IMR-90 (cell line): Measurements from ENCODE around the gene MICAL2. TPM values are rescaled to one million over a fixed set of nuclear protein-coding genes. Genes with fewer than 3 reads are reported as not detected.

Source experiments
- ATAC-seq: fragments of 200-7000 bp; cut with Tn5 transposase; 2 replicates; pipeline ENCODE4 v1.9.1; 2020; ENCODE audit warnings: low read depth, mild to moderate bottlenecking, moderate library complexity
- BruUV-seq: library from RNA; stranded (reverse); fragments of 400-500 nt; replicated peaks from 2 replicates; lab custom pipeline; 2021; lab: Mats Ljungman, UMichigan
- CTCF ChIA-PET: fragments of 300-600 bp; formaldehyde crosslinking; extraction: SDS; loops from one replicate; lab custom pipeline; 2021; ENCODE audit warnings: antibody characterized with exemption; lab: Yijun Ruan, JAX
- POLR2A ChIA-PET: fragments of 300-600 bp; sonication (Branson Sonifier 250); formaldehyde crosslinking; loops from one replicate; lab custom pipeline; 2022; ENCODE audit warnings: antibody characterized with exemption; ENCODE audit not compliant: unreplicated experiment; lab: Charles Lee
- DNase-seq: peaks from one replicate; pipeline ENCODE4 v3.0.0; 2013
- H2AFZ ChIP-seq: replicated peaks from 2 replicates; pipeline ENCODE3; 2013; ENCODE audit warnings: low read length, mild to moderate bottlenecking; ENCODE audit not compliant: poor library complexity
- H2AK5ac ChIP-seq: 2 replicates; pipeline ENCODE4 v1.6.1; 2013; ENCODE audit warnings: low read depth, low read length, inconsistent platforms
- H2AK9ac ChIP-seq: replicated peaks from 2 replicates; pipeline ENCODE3; 2013; ENCODE audit warnings: mild to moderate bottlenecking, low read depth, low read length, moderate library complexity; ENCODE audit not compliant: poor library complexity
- H2BK120ac ChIP-seq: 2 replicates; pipeline ENCODE4 v1.6.1; 2013; ENCODE audit warnings: low read depth, low read length, inconsistent platforms
- H2BK15ac ChIP-seq: 3 replicates; pipeline ENCODE4 v1.6.1; 2013; ENCODE audit warnings: low read depth, low read length, inconsistent platforms
- H2BK20ac ChIP-seq: 2 replicates; pipeline ENCODE4 v1.6.1; 2013; ENCODE audit warnings: low read depth, mild to moderate bottlenecking, inconsistent platforms, low read length, moderate library complexity
- H2BK5ac ChIP-seq: 2 replicates; pipeline ENCODE4 v1.6.1; 2013; ENCODE audit warnings: mild to moderate bottlenecking, low read depth, low read length, inconsistent platforms; ENCODE audit not compliant: poor library complexity, severe bottlenecking
- H3K14ac ChIP-seq: replicated peaks from 2 replicates; pipeline ENCODE4 v1.6.1; 2013; ENCODE audit warnings: low read depth, low read length, inconsistent platforms
- H3K18ac ChIP-seq: 2 replicates; pipeline ENCODE4 v1.6.1; 2013; ENCODE audit warnings: low read depth, low read length, control low read depth
- H3K23ac ChIP-seq: 2 replicates; pipeline ENCODE4 v1.6.1; 2013; ENCODE audit warnings: low read depth, low read length, inconsistent platforms
- H3K27ac ChIP-seq: 2 replicates; pipeline ENCODE4 v1.5.1; 2013; ENCODE audit warnings: mild to moderate bottlenecking, control low read depth, low read length; ENCODE audit not compliant: insufficient read depth
- H3K27me3 ChIP-seq: 2 replicates; pipeline ENCODE4 v1.6.1; 2013; ENCODE audit warnings: low read length; ENCODE audit not compliant: control insufficient read depth, insufficient read depth
- H3K36me3 ChIP-seq: 2 replicates; pipeline ENCODE4 v1.6.1; 2013; ENCODE audit warnings: low read length, mixed read lengths; ENCODE audit not compliant: control insufficient read depth, insufficient read depth
- H3K4ac ChIP-seq: 2 replicates; pipeline ENCODE4 v1.6.1; 2013; ENCODE audit warnings: low read depth, low read length, inconsistent platforms
- H3K4me1 ChIP-seq: 2 replicates; pipeline ENCODE4 v1.6.1; 2013; ENCODE audit warnings: low read length, mixed read lengths; ENCODE audit not compliant: control insufficient read depth, insufficient read depth
- H3K4me2 ChIP-seq: 2 replicates; pipeline ENCODE4 v1.6.1; 2013; ENCODE audit warnings: low read depth, mild to moderate bottlenecking, control low read depth, low read length, moderate library complexity
- H3K4me3 ChIP-seq: 2 replicates; pipeline ENCODE4 v1.5.1; 2013; ENCODE audit warnings: low read depth, mild to moderate bottlenecking, control low read depth, low read length, moderate library complexity; ENCODE audit not compliant: insufficient read depth
- H3K56ac ChIP-seq: 2 replicates; pipeline ENCODE4 v1.6.1; 2013; ENCODE audit warnings: low read length, inconsistent platforms; ENCODE audit not compliant: insufficient read depth; ENCODE audit errors: extremely low read depth
- H3K79me1 ChIP-seq, 2 experiments: 2 replicates each; pipeline ENCODE4 v1.6.1; 2013; ENCODE audit warnings: low read length in 2 of 2, inconsistent platforms in 1 of 2, low read depth in 1 of 2
- H3K9ac ChIP-seq: 2 replicates; pipeline ENCODE4 v1.6.1; 2013; ENCODE audit warnings: low read depth, low read length, control low read depth
- H3K9me1 ChIP-seq: 2 replicates; pipeline ENCODE4 v1.6.1; 2013; ENCODE audit warnings: low read length, inconsistent platforms; ENCODE audit not compliant: insufficient read depth
- H3K9me3 ChIP-seq: 2 replicates; pipeline ENCODE4 v1.6.1; 2013; ENCODE audit warnings: low read length; ENCODE audit not compliant: control insufficient read depth, insufficient read depth
- H4K20me1 ChIP-seq: 2 replicates; pipeline ENCODE4 v1.6.1; 2013; ENCODE audit warnings: low read length, inconsistent platforms; ENCODE audit not compliant: insufficient read depth
- H4K5ac ChIP-seq: 2 replicates; pipeline ENCODE4 v1.6.1; 2013; ENCODE audit warnings: mild to moderate bottlenecking, low read depth, low read length, control low read depth
- H4K8ac ChIP-seq, 2 experiments: 2 replicates each; pipeline ENCODE4 v1.6.1; 2013; ENCODE audit warnings: low read depth in 2 of 2, low read length in 2 of 2, control low read depth in 1 of 2, inconsistent platforms in 1 of 2
- H4K91ac ChIP-seq: 2 replicates; pipeline ENCODE4 v1.6.1; 2013; ENCODE audit warnings: low read depth, low read length, inconsistent platforms; ENCODE audit not compliant: insufficient read depth
- BHLHE40 ChIP-seq: fragments of 150-350 bp; IDR thresholded peaks from 2 replicates; pipeline ENCODE4 v1.6.1; 2016; ENCODE audit warnings: mild to moderate bottlenecking, low read depth, low read length
- CEBPB ChIP-seq: IDR thresholded peaks from 2 replicates; pipeline ENCODE4 v1.6.1; 2012; ENCODE audit warnings: low read depth, low read length, improper control_type of control experiment
- CHD1 ChIP-seq: IDR thresholded peaks from 2 replicates; pipeline ENCODE4 v1.6.1; 2012; ENCODE audit warnings: low read depth, low read length, improper control_type of control experiment
- CTCF ChIP-seq: conservative IDR thresholded peaks from 2 replicates; pipeline ENCODE4 v1.5.1; 2012; ENCODE audit warnings: mild to moderate bottlenecking, low read depth, low read length, improper control_type of control experiment
- FOS ChIP-seq: fragments of 150-350 bp; IDR thresholded peaks from 2 replicates; pipeline ENCODE4 v1.6.1; 2016; ENCODE audit warnings: low read depth, low read length
- NFE2L2 ChIP-seq: fragments of 150-350 bp; IDR thresholded peaks from 2 replicates; pipeline ENCODE4 v1.6.1; 2016; ENCODE audit warnings: low read depth, mild to moderate bottlenecking, low read length
- POLR2A ChIP-seq: IDR thresholded peaks from 2 replicates; pipeline ENCODE4 v1.6.1; 2012; ENCODE audit warnings: mild to moderate bottlenecking, low read depth, low read length
- RCOR1 ChIP-seq: IDR thresholded peaks from 2 replicates; pipeline ENCODE4 v1.6.1; 2012; ENCODE audit warnings: mild to moderate bottlenecking, low read length, improper control_type of control experiment; ENCODE audit not compliant: insufficient replicate concordance
- WGBS, 2 experiments: methylation state at CpG; one replicate each; pipeline versions ENCODE4 v1.1.5 to v1.1.7; 2013; ENCODE audit warnings: missing lambda C conversion rate in 2 of 2; ENCODE audit not compliant: insufficient read length in 1 of 2; ENCODE audit errors: extremely low coverage in 2 of 2; 5-methylcytosine and 5-hydroxymethylcytosine counted together
- dilution Hi-C: fragments of 300-500 bp; cut with HindIII; formaldehyde crosslinking; loops from one replicate; pipeline ENCODE4 v1.14.3; 2018; ENCODE audit warnings: low sequenced_read_pairs; ENCODE audit not compliant: unreplicated experiment
- in situ Hi-C: fragments of 300-500 bp; cut with MboI; formaldehyde crosslinking; loops from 3 replicates; pipeline ENCODE4 v1.14.3; 2019; ENCODE audit warnings: low sequenced_read_pairs, inconsistent platforms, mixed read lengths
- intact Hi-C: fragments of 100-400 bp; cut with micrococcal nuclease; formaldehyde crosslinking; loops from 2 replicates; pipeline ENCODE4 v1.10.0; 2022
- polyA plus RNA-seq, 3 experiments: library from polyadenylated mRNA; depleted of rRNA; stranded (reverse); fragments of >200 nt; gene quantifications; 2 replicates each; pipeline ENCODE4 v1.2.3, GENCODE V29; 2012; ENCODE audit warnings: low replicate concordance in 1 of 3
- total RNA-seq: library from RNA; depleted of rRNA; stranded (reverse); fragments of >200 nt; gene quantifications from 2 replicates; pipeline ENCODE4 v1.2.3, GENCODE V29; 2012

Gene MICAL2
- total and polyA plus RNA-seq, 2 of the 4 experiments (the other 2 are of a cell fraction) = 170 to 336 TPM

DNA sequence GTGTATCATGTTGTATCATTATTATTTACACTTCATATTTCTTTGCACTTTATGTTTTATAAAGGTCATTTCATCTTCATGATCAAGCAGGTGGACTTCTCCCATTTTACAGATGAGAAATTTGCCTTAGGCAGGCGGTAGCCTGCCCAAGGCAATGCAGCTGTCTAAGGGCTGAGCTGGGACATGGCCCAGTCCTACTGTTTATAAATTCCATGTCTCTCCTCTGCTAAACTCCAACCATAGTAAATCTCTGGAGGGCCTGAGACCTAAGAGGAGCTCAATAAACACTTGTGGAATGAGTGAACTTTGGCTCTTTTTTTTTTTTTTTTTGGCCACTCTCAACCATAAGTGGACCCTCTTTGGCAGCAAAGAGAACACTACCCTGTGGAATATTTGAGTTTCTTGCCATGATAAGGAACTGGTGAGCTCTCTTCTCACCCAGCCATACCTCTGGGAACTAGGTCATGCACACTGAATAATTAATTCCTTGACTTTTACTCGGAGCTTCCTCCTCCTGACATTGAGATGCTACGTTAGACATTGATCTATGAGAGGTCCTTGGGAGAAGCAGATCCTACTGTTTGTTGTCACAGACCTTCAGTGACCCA, 29.9 kb downstream of the MICAL2 start (continued):
- no peak for TF ChIP-seq RCOR1
- TF ChIP-seq CHD1 = no peak

- Histone ChIP-seq H3K4ac (peak overlapping the region; percentile 6), H2BK120ac (peak overlapping the region; percentile 12; the same call in 1 of the 2 replicates), H3K56ac (no peak overlapping the region), H3K4me2 (no peak overlapping the region), H3K9me3 (no peaks in the 10 kb centered on the region), H4K20me1 (peaks cover 64% of the 10 kb centered on the region), H2BK15ac (peak overlapping the region; percentile 76; the same call in 2 of the 3 replicates), H3K27ac (peak overlapping the region; percentile 19; the same call in 1 of the 2 replicates), H3K27me3 (no peaks in the 10 kb centered on the region), H2BK5ac (peak overlapping the region; percentile 85), H4K8ac (peak overlapping the region in 1 of 2 experiments; percentile 48; a peak in 1 of 4 replicates), H3K4me3 (no peak overlapping the region), H3K79me1 (peaks cover 41 to 92% of the 10 kb centered on the region in 2 experiments), H3K18ac (peak overlapping the region; percentile 89), H4K5ac (peak overlapping the region; percentile 46; the same call in 1 of the 2 replicates), H3K4me1 (peaks cover 54% of the 10 kb centered on the region), H3K9ac (no peak overlapping the region), H2BK20ac (0 out of 2 replicates have a peak overlapping the region, but pooled peaks have one; percentile 60), H3K14ac (peak overlapping the region; percentile 18), H2AK9ac (no peak overlapping the region), H2AK5ac (peak overlapping the region; percentile 10), H4K91ac (peak overlapping the region; percentile 26; the same call in 1 of the 2 replicates), H3K9me1 (peaks cover 69% of the 10 kb centered on the region), H2AFZ (no peak overlapping the region), H3K23ac (peak overlapping the region; percentile 6; the same call in 1 of the 2 replicates), H3K36me3 (peaks cover 16% of the 10 kb centered on the region)
- DNase-seq (no peak), ATAC-seq (no peak)
- no CpG with 5 or more reads among the region's 1 CpG for WGBS, 2 experiments
- in situ Hi-C loops = no loop called here
- CTCF ChIA-PET = no interaction called here
- TF ChIP-seq CTCF (no peak), CEBPB (no peak), CHD1 (no peak), NFE2L2 (no peak), BHLHE40 (no peak), POLR2A (no peak), FOS (no peak)
- no TSS peak for BruUV-seq
- POLR2A ChIA-PET = no interaction called here
- dilution Hi-C loops = no loop called here
- intact Hi-C loops = no loop called here
These were observed 30.9 kb downstream of the MICAL2 start for GRCh38 chr11:12141283-12141682.
